ENCODE measurements around the gene PPP4R3A. TPM values are rescaled to one million over a fixed set of nuclear protein-coding genes. Genes with fewer than 3 reads are reported as not detected.
"Not testable (repeated sequence)": the region's sequence is repeated elsewhere in the genome, so short reads cannot be mapped to it uniquely, and the experiment has no call there.

Gene PPP4R3A
- polyA plus RNA-seq, 4 donors = 55.9 to 103 (median 68.0) TPM

GRCh38 chr14:91444335-91445020 is 65.6 kb downstream of the PPP4R3A start:
- Histone ChIP-seq H3K27ac (ENCODE audit: low read depth in 1 of 3, low read length in 2 of 3) (no peak overlapping the region), H3K4me3 (ENCODE audit: low read depth in 1 of 3, low read length in 3 of 3) (no peak overlapping the region), H3K4me1 (ENCODE audit: control insufficient read depth in 3 of 3, insufficient read depth in 2 of 3, low read depth in 1 of 3, low read length in 2 of 3) (no peaks in the 10 kb centered on the region), H3K36me3 (ENCODE audit: control insufficient read depth in 3 of 3, insufficient read depth in 2 of 3, low read depth in 1 of 3, low read length in 3 of 3) (no peaks in the 10 kb centered on the region), H3K9me3 (ENCODE audit: control insufficient read depth in 2 of 2, insufficient read depth in 1 of 2, low read depth in 1 of 2, low read length in 1 of 2) (peaks cover 0 to 3% of the 10 kb centered on the region in 2 donors), H3K27me3 (ENCODE audit: control insufficient read depth in 3 of 3, insufficient read depth in 3 of 3, low read length in 3 of 3) (no peaks in the 10 kb centered on the region)
- 83 to 86% (median 85%) methylated on average over 6 of the region's 6 CpGs for WGBS, 3 donors
- DNase-seq (no peak), FAIRE-seq (no peak)

DNA sequence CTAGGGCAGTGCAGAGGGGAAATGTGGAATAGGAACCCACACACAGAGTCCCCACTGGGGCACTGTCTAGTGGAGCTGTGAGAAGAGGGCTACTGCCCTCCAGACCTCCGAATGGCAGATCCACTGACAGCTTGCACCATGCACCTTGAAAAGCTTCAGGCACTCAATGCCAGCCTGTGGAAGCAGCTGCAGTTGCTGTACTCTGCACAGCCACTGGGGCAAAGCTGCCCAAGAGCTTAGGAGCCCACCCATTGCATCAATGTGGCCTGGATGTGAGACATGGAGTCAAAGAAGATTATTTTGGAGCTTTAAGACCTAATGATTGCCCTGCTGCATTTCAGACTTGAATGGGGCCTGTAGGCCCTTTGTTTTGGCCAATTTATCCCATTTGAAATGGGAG is 70.8 kb downstream of the PPP4R3A start:
- DNase-seq (no peak), FAIRE-seq (no peak)
- Histone ChIP-seq H3K27ac (ENCODE audit: low read depth in 1 of 3, low read length in 2 of 3) (no peak overlapping the region), H3K36me3 (ENCODE audit: control insufficient read depth in 3 of 3, insufficient read depth in 2 of 3, low read depth in 1 of 3, low read length in 3 of 3) (peaks cover 0 to 3% (median 0%) of the 10 kb centered on the region in 3 donors), H3K4me3 (ENCODE audit: low read depth in 1 of 3, low read length in 3 of 3) (no peak overlapping the region), H3K9me3 (ENCODE audit: control insufficient read depth in 2 of 2, insufficient read depth in 1 of 2, low read depth in 1 of 2, low read length in 1 of 2) (peaks cover 0 to 15% of the 10 kb centered on the region in 2 donors), H3K27me3 (ENCODE audit: control insufficient read depth in 3 of 3, insufficient read depth in 3 of 3, low read length in 3 of 3) (no peaks in the 10 kb centered on the region), H3K4me1 (ENCODE audit: control insufficient read depth in 3 of 3, insufficient read depth in 2 of 3, low read depth in 1 of 3, low read length in 2 of 3) (no peaks in the 10 kb centered on the region)
- WGBS, 3 donors = 94 to 100% (median 98%) methylated on average over 1 of the region's 1 CpG

GRCh38 chr14:91438845-91439244 is 71.3 kb downstream of the PPP4R3A start:
- no peak for DNase-seq
- peaks cover 0 to 3% (median 0%) of the 10 kb centered on the region in 3 donors for H3K36me3 ChIP-seq (ENCODE audit: control insufficient read depth in 3 of 3, insufficient read depth in 2 of 3, low read depth in 1 of 3, low read length in 3 of 3)
- no peaks in the 10 kb centered on the region for H3K27me3 ChIP-seq (ENCODE audit: control insufficient read depth in 3 of 3, insufficient read depth in 3 of 3, low read length in 3 of 3)
- no peak overlapping the region for H3K4me3 ChIP-seq (ENCODE audit: low read depth in 1 of 3, low read length in 3 of 3)
- no peak overlapping the region for H3K27ac ChIP-seq (ENCODE audit: low read depth in 1 of 3, low read length in 2 of 3)
- no peaks in the 10 kb centered on the region for H3K4me1 ChIP-seq (ENCODE audit: control insufficient read depth in 3 of 3, insufficient read depth in 2 of 3, low read depth in 1 of 3, low read length in 2 of 3)
- no peak for FAIRE-seq
- peaks cover 0 to 15% of the 10 kb centered on the region in 2 donors for H3K9me3 ChIP-seq (ENCODE audit: control insufficient read depth in 2 of 2, insufficient read depth in 1 of 2, low read depth in 1 of 2, low read length in 1 of 2)

DNA sequence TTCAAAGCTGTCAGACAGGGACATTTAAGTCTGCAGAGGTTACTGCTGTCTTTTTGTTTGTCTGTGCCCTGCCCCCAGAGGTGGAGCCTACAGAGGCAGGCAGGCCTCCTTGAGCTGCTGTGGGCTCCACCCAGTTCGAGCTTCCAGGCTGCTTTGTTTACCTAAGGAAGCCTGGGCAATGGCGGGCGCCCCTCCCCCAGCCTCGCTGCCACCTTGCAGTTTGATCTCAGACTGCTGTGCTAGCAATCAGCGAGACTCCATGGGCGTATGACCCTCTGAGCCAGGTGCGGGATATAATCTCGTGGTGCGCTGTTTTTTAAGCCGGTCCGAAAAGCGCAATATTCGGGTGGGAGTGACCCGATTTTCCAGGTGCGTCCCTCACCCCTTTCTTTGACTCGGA is 73.8 kb downstream of the PPP4R3A start:
- H3K4me3 ChIP-seq (ENCODE audit: low read depth in 1 of 3, low read length in 3 of 3); DNase-seq; H3K4me1 ChIP-seq (ENCODE audit: control insufficient read depth in 3 of 3, insufficient read depth in 2 of 3, low read depth in 1 of 3, low read length in 2 of 3); H3K27ac ChIP-seq (ENCODE audit: low read depth in 1 of 3, low read length in 2 of 3); H3K27me3 ChIP-seq (ENCODE audit: control insufficient read depth in 3 of 3, insufficient read depth in 3 of 3, low read length in 3 of 3); FAIRE-seq; H3K36me3 ChIP-seq (ENCODE audit: control insufficient read depth in 3 of 3, insufficient read depth in 2 of 3, low read depth in 1 of 3, low read length in 3 of 3): not testable (repeated sequence)
- WGBS, 3 donors = 57 to 85% (median 81%) methylated on average over 13 to 16 of the region's 16 CpGs
- H3K9me3 ChIP-seq (ENCODE audit: control insufficient read depth in 2 of 2, insufficient read depth in 1 of 2, low read depth in 1 of 2, low read length in 1 of 2) = peaks cover 0 to 13% of the 10 kb centered on the region in 2 donors

DNA sequence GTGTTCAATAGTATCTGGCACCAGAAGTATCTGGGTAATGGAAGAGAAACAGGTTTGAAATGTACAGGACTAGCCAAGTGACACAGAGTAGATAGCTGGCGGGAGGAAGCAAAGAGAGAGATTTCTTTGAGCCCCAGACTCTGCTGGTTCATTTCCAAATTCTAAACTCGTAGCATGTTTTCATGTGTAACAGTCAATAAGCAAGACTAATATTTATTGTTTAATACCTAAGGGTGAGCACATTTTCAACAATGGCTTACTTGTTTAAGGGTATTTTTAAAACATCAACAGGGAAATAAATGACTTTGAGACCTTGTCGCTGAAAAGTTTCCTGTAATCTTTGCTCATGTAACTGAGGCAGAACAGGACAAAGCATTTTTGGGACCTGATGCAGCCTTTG is 80.7 kb downstream of the PPP4R3A start:
- Histone ChIP-seq H3K36me3 (ENCODE audit: control insufficient read depth in 3 of 3, insufficient read depth in 2 of 3, low read depth in 1 of 3, low read length in 3 of 3) (no peaks in the 10 kb centered on the region), H3K4me3 (ENCODE audit: low read depth in 1 of 3, low read length in 3 of 3) (no peak overlapping the region), H3K27ac (ENCODE audit: low read depth in 1 of 3, low read length in 2 of 3) (no peak overlapping the region), H3K27me3 (ENCODE audit: control insufficient read depth in 3 of 3, insufficient read depth in 3 of 3, low read length in 3 of 3) (no peaks in the 10 kb centered on the region), H3K9me3 (ENCODE audit: control insufficient read depth in 2 of 2, insufficient read depth in 1 of 2, low read depth in 1 of 2, low read length in 1 of 2) (no peaks in the 10 kb centered on the region), H3K4me1 (ENCODE audit: control insufficient read depth in 3 of 3, insufficient read depth in 2 of 3, low read depth in 1 of 3, low read length in 2 of 3) (peaks cover 0 to 11% (median 4%) of the 10 kb centered on the region in 3 donors)
- DNase-seq (no peak), FAIRE-seq (no peak)
- 75 to 81% (median 76%) methylated on average over 3 of the region's 3 CpGs for WGBS, 3 donors

- not testable (repeated sequence) for H3K27ac ChIP-seq (ENCODE audit: low read depth in 1 of 3, low read length in 2 of 3); H3K9me3 ChIP-seq (ENCODE audit: control insufficient read depth in 2 of 2, insufficient read depth in 1 of 2, low read depth in 1 of 2, low read length in 1 of 2); H3K27me3 ChIP-seq (ENCODE audit: control insufficient read depth in 3 of 3, insufficient read depth in 3 of 3, low read length in 3 of 3); DNase-seq; H3K36me3 ChIP-seq (ENCODE audit: control insufficient read depth in 3 of 3, insufficient read depth in 2 of 3, low read depth in 1 of 3, low read length in 3 of 3); FAIRE-seq; H3K4me3 ChIP-seq (ENCODE audit: low read depth in 1 of 3, low read length in 3 of 3)
- WGBS, 3 donors = 75 to 88% (median 83%) methylated on average over 1 of the region's 1 CpG
- H3K4me1 ChIP-seq (ENCODE audit: control insufficient read depth in 3 of 3, insufficient read depth in 2 of 3, low read depth in 1 of 3, low read length in 2 of 3) = peaks cover 0 to 11% (median 4%) of the 10 kb centered on the region in 3 donors
Observed at GRCh38 chr14:91428931-91429330, 81.2 kb downstream of the PPP4R3A start.

DNA sequence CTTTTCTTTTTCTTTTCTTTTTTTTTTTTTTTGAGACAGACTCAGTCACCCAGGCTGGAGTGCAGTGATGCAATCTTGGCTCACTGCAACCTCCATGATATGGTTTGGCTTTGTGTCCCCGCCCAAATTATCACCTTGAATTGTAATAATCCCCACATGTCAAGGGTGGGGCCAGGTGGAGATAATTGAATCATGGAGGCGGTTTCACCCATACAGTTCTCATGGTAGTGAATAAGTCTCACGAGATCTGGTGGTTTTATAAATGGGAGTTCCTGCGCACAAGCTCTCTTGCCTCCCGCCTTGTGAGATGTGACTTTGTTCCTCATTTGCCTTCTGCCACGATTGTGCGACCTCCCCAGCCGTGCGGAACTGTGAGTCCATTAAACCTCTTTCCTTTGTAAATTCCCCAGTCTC is 84.6 kb downstream of the PPP4R3A start:
- not testable (repeated sequence) for FAIRE-seq; H3K36me3 ChIP-seq (ENCODE audit: control insufficient read depth in 3 of 3, insufficient read depth in 2 of 3, low read depth in 1 of 3, low read length in 3 of 3); H3K27me3 ChIP-seq (ENCODE audit: control insufficient read depth in 3 of 3, insufficient read depth in 3 of 3, low read length in 3 of 3); H3K9me3 ChIP-seq (ENCODE audit: control insufficient read depth in 2 of 2, insufficient read depth in 1 of 2, low read depth in 1 of 2, low read length in 1 of 2); H3K27ac ChIP-seq (ENCODE audit: low read depth in 1 of 3, low read length in 2 of 3); H3K4me3 ChIP-seq (ENCODE audit: low read depth in 1 of 3, low read length in 3 of 3)
- 50 to 81% (median 65%) methylated on average over 9 of the region's 9 CpGs for WGBS, 3 donors
- H3K4me1 ChIP-seq (ENCODE audit: control insufficient read depth in 3 of 3, insufficient read depth in 2 of 3, low read depth in 1 of 3, low read length in 2 of 3) = peaks cover 0 to 11% (median 4%) of the 10 kb centered on the region in 3 donors
- peak in 1 of 2 donors; percentile 57 for DNase-seq

DNA sequence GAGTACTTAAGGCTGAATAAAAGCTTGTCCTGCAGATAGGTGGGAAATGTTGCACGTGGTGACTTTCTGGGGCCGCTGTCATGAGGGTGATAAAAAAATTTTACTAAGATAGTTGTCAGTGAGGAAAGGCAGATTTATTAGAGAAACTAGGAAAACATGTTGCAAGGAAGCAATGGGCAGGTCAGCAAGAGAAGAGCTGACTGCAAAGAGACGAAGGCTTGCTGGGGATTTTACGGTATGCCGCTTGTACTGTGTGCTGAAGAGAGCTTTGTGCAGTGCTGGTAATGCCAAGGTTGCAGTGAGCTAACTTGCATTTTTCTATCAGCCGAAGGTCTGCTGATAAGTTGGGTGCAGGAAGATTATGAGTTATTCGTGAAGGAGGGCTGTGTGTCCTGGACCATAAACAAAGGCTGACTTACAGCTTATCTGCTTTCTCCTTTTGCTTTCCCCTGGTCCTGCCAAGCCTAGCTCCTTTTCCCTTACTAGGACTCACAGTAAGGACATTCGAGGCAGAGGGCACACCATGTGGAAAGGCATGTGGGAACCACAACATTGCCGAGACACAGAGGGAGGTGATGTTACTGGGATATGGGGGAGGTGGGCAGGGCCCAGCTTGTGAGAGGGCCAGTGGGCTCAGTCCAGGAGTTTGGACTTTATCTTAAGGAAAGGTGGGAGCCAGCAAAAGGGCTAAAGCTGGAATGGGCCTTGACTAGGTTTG is 85.1 kb downstream of the PPP4R3A start:
- FAIRE-seq = no peak
- Histone ChIP-seq H3K9me3 (ENCODE audit: control insufficient read depth in 2 of 2, insufficient read depth in 1 of 2, low read depth in 1 of 2, low read length in 1 of 2) (no peaks in the 10 kb centered on the region), H3K4me1 (ENCODE audit: control insufficient read depth in 3 of 3, insufficient read depth in 2 of 3, low read depth in 1 of 3, low read length in 2 of 3) (peaks cover 0 to 11% (median 4%) of the 10 kb centered on the region in 3 donors), H3K36me3 (ENCODE audit: control insufficient read depth in 3 of 3, insufficient read depth in 2 of 3, low read depth in 1 of 3, low read length in 3 of 3) (no peaks in the 10 kb centered on the region), H3K27ac (ENCODE audit: low read depth in 1 of 3, low read length in 2 of 3) (peak overlapping the region in 1 of 3 donors; percentile 59), H3K4me3 (ENCODE audit: low read depth in 1 of 3, low read length in 3 of 3) (no peak overlapping the region), H3K27me3 (ENCODE audit: control insufficient read depth in 3 of 3, insufficient read depth in 3 of 3, low read length in 3 of 3) (no peaks in the 10 kb centered on the region)
- 30 to 61% (median 34%) methylated on average over 9 of the region's 9 CpGs for WGBS, 3 donors
- peak; percentile 50 to 76 for DNase-seq
